Right lobe of liver (tissue), 6 donors: ENCODE measurements around the gene NAGPA. TPM values are rescaled to one million over a fixed set of nuclear protein-coding genes. Genes with fewer than 3 reads are reported as not detected.
A peak's percentile ranks its signal among the peaks of the same experiment; 100 is the strongest.
"Not testable (repeated sequence)": the region's sequence is repeated elsewhere in the genome, so short reads cannot be mapped to it uniquely, and the experiment has no call there.

Source experiments
- ATAC-seq, 4 donors: fragments of 200-7000 bp; cut with Tn5 transposase; one replicate each; pipeline ENCODE4 v1.9.1; 2020; ENCODE audit warnings: mild to moderate bottlenecking in 4 of 4, moderate library complexity in 4 of 4
- DNase-seq, 3 donors: peaks; one replicate each; pipeline ENCODE4 v3.0.0-alpha.2; 2020
- H3K27ac ChIP-seq, 3 donors: fragments of 200-600 bp; one replicate each; pipeline ENCODE4 v1.8.0; 2022
- H3K27me3 ChIP-seq, 2 donors: fragments of 200-600 bp; one replicate each; pipeline ENCODE4 v1.8.0; 2022
- H3K36me3 ChIP-seq, 4 donors: fragments of 200-600 bp; sonication (generic) in 1 of 4; one replicate each; pipeline versions ENCODE4 v1.5.1 to v1.8.0; 2017 to 2022; ENCODE audit warnings: control low read depth in 1 of 4
- H3K4me1 ChIP-seq, 4 donors: fragments of 200-600 bp; sonication (generic) in 1 of 4; one replicate each; pipeline versions ENCODE4 v1.5.1 to v1.8.0; 2017 to 2022; ENCODE audit warnings: control low read depth in 1 of 4
- H3K4me3 ChIP-seq, 3 donors: fragments of 200-600 bp; one replicate each; pipeline ENCODE4 v1.8.0; 2022
- H3K9me3 ChIP-seq, 4 donors: fragments of 200-600 bp; sonication (generic) in 1 of 4; one replicate each; pipeline versions ENCODE4 v1.5.1 to v1.8.0; 2017 to 2022; ENCODE audit warnings: control low read depth in 1 of 4
- CTCF ChIP-seq, 4 donors: fragments of 200-600 bp in 3 of 4; fragments of 450-650 bp in 1 of 4; IDR thresholded peaks; one replicate each; pipeline versions ENCODE4 v1.5.1 to v1.8.0; 2016 to 2022; ENCODE audit warnings: antibody characterized with exemption in 4 of 4, mild to moderate bottlenecking in 2 of 4
- POLR2A ChIP-seq: fragments of 450-650 bp; IDR thresholded peaks from one replicate; pipeline ENCODE4 v1.6.1; 2017; ENCODE audit warnings: antibody characterized with exemption, mild to moderate bottlenecking
- WGBS: methylation state at CpG from one replicate; pipeline ENCODE4 v1.1.6; 2018; ENCODE audit warnings: low coverage, low lambda C conversion rate; ENCODE audit not compliant: insufficient coverage; ENCODE audit errors: missing lambda C conversion rate; 5-methylcytosine and 5-hydroxymethylcytosine counted together
- intact Hi-C, 2 donors: fragments of 100-400 bp; cut with DNase I; formaldehyde crosslinking; loops; one replicate each; pipeline versions ENCODE4 v1.11.2 to v1.14.1; 2022
- total RNA-seq, 6 experiments: library from RNA; depleted of rRNA in 2 of 6; stranded (reverse); fragments of >200 nt in 2 of 6; fragmentation: NEBNext Ultra II Directional in 3 of 6; extraction: Animal tissue kit (Norgen Biotek cat#: 25700) in 3 of 6; gene quantifications; one replicate each; pipeline versions ENCODE4 v1.1.0 to v1.2.4, GENCODE V29; 2016 to 2023
- donor health status: DM: no; HTN: yes; CAD: no.
- donor health status: DM: no; HTN: no; CAD: no.
- donor health status: DM: no; HTN: no; CAD: no.
- donor health status: DM: no; HTN: yes; CAD: no.
- donor health status: DM: no; HTN: yes; CAD: no.

Gene NAGPA
- total RNA-seq, 6 experiments from 2014 or later: 6.6 to 22.1 (median 8.4) TPM

DNA sequence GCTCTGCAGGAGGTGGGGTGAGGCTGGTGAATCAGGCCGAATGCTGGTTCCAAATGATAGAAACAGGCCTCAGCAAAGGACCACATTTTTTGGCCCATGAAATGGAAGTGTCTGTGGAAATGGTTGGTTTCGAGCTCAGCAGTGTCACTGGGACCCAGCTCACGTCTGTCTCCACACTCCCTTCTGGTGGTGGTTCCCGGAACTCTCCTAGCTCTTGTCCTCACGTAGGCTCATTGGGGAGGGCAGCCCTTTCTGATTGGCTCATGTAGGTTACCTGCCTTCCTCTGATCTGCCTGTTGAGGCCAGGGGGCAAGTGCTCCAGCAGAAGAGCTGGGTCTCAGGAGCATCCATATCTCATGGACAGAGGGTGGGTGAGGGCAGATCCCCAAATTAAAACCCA lies 41.9 kb upstream of the NAGPA start:
- WGBS: 92% methylated on average over 2 of the region's 5 CpGs
- DNase-seq: no peak
- TF ChIP-seq CTCF (IDR thresholded peaks at IDR 0.05) (no peak), POLR2A (no peak)
- H3K9me3 ChIP-seq: no peaks in the 10 kb centered on the region
- intact Hi-C loops: no loop called here
- H3K4me1 ChIP-seq: peaks cover 0 to 13% (median 0%) of the 10 kb centered on the region in 4 donors
- H3K36me3 ChIP-seq: peaks cover 0 to 17% (median 2%) of the 10 kb centered on the region in 4 donors
- H3K27me3 ChIP-seq: no peaks in the 10 kb centered on the region
- no peak overlapping the region for H3K27ac ChIP-seq
- no peak overlapping the region for H3K4me3 ChIP-seq
- ATAC-seq: no peak

DNA sequence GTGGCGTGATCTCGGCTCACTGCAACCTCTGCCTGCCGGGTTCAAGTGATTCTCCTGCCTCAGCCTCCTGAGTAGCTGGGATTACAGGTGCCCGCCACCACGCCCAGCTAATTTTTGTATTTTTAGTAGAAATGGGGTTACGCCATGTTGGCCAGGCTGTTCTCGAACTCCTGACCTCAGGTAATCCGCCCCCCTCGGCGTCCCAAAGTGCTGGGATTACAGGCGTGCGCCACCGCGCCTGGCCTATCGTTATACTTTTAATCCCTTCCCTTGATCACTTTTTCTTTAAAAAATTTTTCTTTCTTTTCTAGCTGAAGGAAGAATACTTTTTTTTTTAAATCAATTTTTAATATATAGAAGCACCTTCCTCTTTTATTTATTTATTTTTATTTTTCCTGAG lies 40.0 kb upstream of the NAGPA start:
- H3K27me3 ChIP-seq, H3K27ac ChIP-seq, ATAC-seq, intact Hi-C loops, H3K9me3 ChIP-seq, H3K4me3 ChIP-seq: not testable (repeated sequence)
- DNase-seq: peak in 1 of 3 donors; percentile 27
- WGBS: 93% methylated on average over 10 of the region's 15 CpGs
- peaks cover 0 to 13% (median 2%) of the 10 kb centered on the region in 4 donors for H3K36me3 ChIP-seq
- H3K4me1 ChIP-seq: peaks cover 0 to 13% (median 0%) of the 10 kb centered on the region in 4 donors

- H3K4me3 ChIP-seq: no peak overlapping the region
- peaks cover 0 to 13% (median 0%) of the 10 kb centered on the region in 4 donors for H3K4me1 ChIP-seq
- DNase-seq: no peak
- no peaks in the 10 kb centered on the region for H3K9me3 ChIP-seq
- H3K27me3 ChIP-seq: no peaks in the 10 kb centered on the region
- intact Hi-C loops: no loop called here
- ATAC-seq: no peak
- peaks cover 0 to 13% (median 2%) of the 10 kb centered on the region in 4 donors for H3K36me3 ChIP-seq
- WGBS: 75% methylated on average over 2 of the region's 2 CpGs
- TF ChIP-seq CTCF (IDR thresholded peaks at IDR 0.05) (no peak), POLR2A (no peak)
- no peak overlapping the region for H3K27ac ChIP-seq
Measured at GRCh38 chr16:5073279-5073629, 39.5 kb upstream of the NAGPA start.

GRCh38 chr16:5072334-5073278 lies 38.9 kb upstream of the NAGPA start:
- no peaks in the 10 kb centered on the region for H3K9me3 ChIP-seq
- WGBS: 58% methylated on average over 11 of the region's 12 CpGs
- H3K36me3 ChIP-seq: peaks cover 0 to 13% (median 2%) of the 10 kb centered on the region in 4 donors
- no peak for ATAC-seq
- H3K4me3 ChIP-seq: peak overlapping the region; percentile 65 to 90 (median 72)
- TF ChIP-seq POLR2A (no peak), CTCF (IDR thresholded peaks at IDR 0.05) (no peak)
- DNase-seq: peak in 1 of 3 donors; percentile 26
- peaks cover 0 to 13% (median 0%) of the 10 kb centered on the region in 4 donors for H3K4me1 ChIP-seq
- H3K27me3 ChIP-seq: no peaks in the 10 kb centered on the region
- intact Hi-C loops: no loop called here
- peak overlapping the region in 2 of 3 donors; percentile 61 to 68 for H3K27ac ChIP-seq
